Measurements from ENCODE around the gene ANO4.

ANO4 gene

GRCh38 chr12:100940503-100940902 lies 145.9 kb downstream of the ANO4 start:
- DNase-seq (ENCODE audit: low spot score in 2 of 2), result no peak
- H3K9me3 Mint-ChIP-seq, result peaks cover 5% of the 10 kb centered on the region
- no peaks in the 10 kb centered on the region for H3K27me3 Mint-ChIP-seq
- H3K4me3 Mint-ChIP-seq, result no peak overlapping the region
- H3K27ac Mint-ChIP-seq (ENCODE audit: low read depth), result no peak overlapping the region
- peaks cover 2% of the 10 kb centered on the region for H3K36me3 Mint-ChIP-seq (ENCODE audit: insufficient read depth)
- ATAC-seq (replicated peaks; ENCODE audit: extremely low read depth, poor library complexity, severe bottlenecking), result no peak
- no peaks in the 10 kb centered on the region for H3K4me1 Mint-ChIP-seq

- Mint-ChIP-seq H3K4me3 (no peak overlapping the region), H3K9me3 (peaks cover 8% of the 10 kb centered on the region), H3K4me1 (no peaks in the 10 kb centered on the region), H3K27ac (ENCODE audit: low read depth) (no peak overlapping the region), H3K27me3 (no peaks in the 10 kb centered on the region), H3K36me3 (ENCODE audit: insufficient read depth) (peaks cover 2% of the 10 kb centered on the region)
- DNase-seq (ENCODE audit: low spot score in 2 of 2) (no peak), ATAC-seq (replicated peaks; ENCODE audit: extremely low read depth, poor library complexity, severe bottlenecking) (no peak)
Observed at GRCh38 chr12:100942984-100943749, 148.6 kb downstream of the ANO4 start.

GRCh38 chr12:100951756-100952155 lies 157.2 kb downstream of the ANO4 start:
- Mint-ChIP-seq H3K9me3 (no peaks in the 10 kb centered on the region), H3K4me3 (no peak overlapping the region), H3K27ac (ENCODE audit: low read depth) (no peak overlapping the region), H3K27me3 (no peaks in the 10 kb centered on the region), H3K36me3 (ENCODE audit: insufficient read depth) (no peaks in the 10 kb centered on the region), H3K4me1 (no peaks in the 10 kb centered on the region)
- DNase-seq (ENCODE audit: low spot score in 2 of 2) (no peak), ATAC-seq (replicated peaks; ENCODE audit: extremely low read depth, poor library complexity, severe bottlenecking) (no peak)

GRCh38 chr12:100953217-100953616 lies 158.6 kb downstream of the ANO4 start:
- Mint-ChIP-seq H3K4me3 (no peak overlapping the region), H3K9me3 (no peaks in the 10 kb centered on the region), H3K4me1 (no peaks in the 10 kb centered on the region), H3K36me3 (ENCODE audit: insufficient read depth) (no peaks in the 10 kb centered on the region), H3K27ac (ENCODE audit: low read depth) (no peak overlapping the region), H3K27me3 (no peaks in the 10 kb centered on the region)
- ATAC-seq (replicated peaks; ENCODE audit: extremely low read depth, poor library complexity, severe bottlenecking), result no peak
- no peak for DNase-seq (ENCODE audit: low spot score in 2 of 2)

- ATAC-seq (replicated peaks; ENCODE audit: extremely low read depth, poor library complexity, severe bottlenecking) (no peak), DNase-seq (ENCODE audit: low spot score in 2 of 2) (no peak)
- H3K27ac Mint-ChIP-seq (ENCODE audit: low read depth), result no peak overlapping the region
- H3K4me3 Mint-ChIP-seq, result no peak overlapping the region
- no peaks in the 10 kb centered on the region for H3K27me3 Mint-ChIP-seq
- H3K9me3 Mint-ChIP-seq, result no peaks in the 10 kb centered on the region
- H3K36me3 Mint-ChIP-seq (ENCODE audit: insufficient read depth), result no peaks in the 10 kb centered on the region
- no peaks in the 10 kb centered on the region for H3K4me1 Mint-ChIP-seq
Observed at GRCh38 chr12:100953677-100954076, 159.1 kb downstream of the ANO4 start.

- Mint-ChIP-seq H3K36me3 (ENCODE audit: insufficient read depth) (no peaks in the 10 kb centered on the region), H3K27ac (ENCODE audit: low read depth) (no peak overlapping the region), H3K27me3 (no peaks in the 10 kb centered on the region), H3K4me3 (no peak overlapping the region), H3K9me3 (peaks cover 2% of the 10 kb centered on the region), H3K4me1 (no peaks in the 10 kb centered on the region)
- no peak for DNase-seq (ENCODE audit: low spot score in 2 of 2)
- ATAC-seq (replicated peaks; ENCODE audit: extremely low read depth, poor library complexity, severe bottlenecking), result no peak
Observed at GRCh38 chr12:100954118-100954517, 159.5 kb downstream of the ANO4 start.

- ATAC-seq (replicated peaks; ENCODE audit: extremely low read depth, poor library complexity, severe bottlenecking), result no peak
- Mint-ChIP-seq H3K27ac (ENCODE audit: low read depth) (no peak overlapping the region), H3K9me3 (peaks cover 6% of the 10 kb centered on the region), H3K36me3 (ENCODE audit: insufficient read depth) (no peaks in the 10 kb centered on the region), H3K4me3 (no peak overlapping the region), H3K27me3 (no peaks in the 10 kb centered on the region), H3K4me1 (no peaks in the 10 kb centered on the region)
- DNase-seq (ENCODE audit: low spot score in 2 of 2), result no peak
Observed at GRCh38 chr12:100955139-100955538, 160.6 kb downstream of the ANO4 start.

- Mint-ChIP-seq H3K36me3 (ENCODE audit: insufficient read depth) (no peaks in the 10 kb centered on the region), H3K27ac (ENCODE audit: low read depth) (no peak overlapping the region), H3K27me3 (no peaks in the 10 kb centered on the region), H3K4me3 (no peak overlapping the region), H3K9me3 (peaks cover 6% of the 10 kb centered on the region), H3K4me1 (no peaks in the 10 kb centered on the region)
- ATAC-seq (replicated peaks; ENCODE audit: extremely low read depth, poor library complexity, severe bottlenecking) (no peak), DNase-seq (ENCODE audit: low spot score in 2 of 2) (no peak)
Observed at GRCh38 chr12:100956311-100956852, 161.8 kb downstream of the ANO4 start.

- Mint-ChIP-seq H3K27ac (ENCODE audit: low read depth) (no peak overlapping the region), H3K9me3 (peaks cover 6% of the 10 kb centered on the region), H3K4me3 (no peak overlapping the region), H3K36me3 (ENCODE audit: insufficient read depth) (no peaks in the 10 kb centered on the region), H3K4me1 (no peaks in the 10 kb centered on the region), H3K27me3 (no peaks in the 10 kb centered on the region)
- no peak for ATAC-seq (replicated peaks; ENCODE audit: extremely low read depth, poor library complexity, severe bottlenecking)
- DNase-seq (ENCODE audit: low spot score in 2 of 2), result no peak
Observed at GRCh38 chr12:100959481-100959880, 164.9 kb downstream of the ANO4 start.

- Mint-ChIP-seq H3K27me3 (no peaks in the 10 kb centered on the region), H3K4me3 (no peak overlapping the region), H3K4me1 (no peaks in the 10 kb centered on the region), H3K27ac (ENCODE audit: low read depth) (no peak overlapping the region), H3K36me3 (ENCODE audit: insufficient read depth) (no peaks in the 10 kb centered on the region), H3K9me3 (peaks cover 6% of the 10 kb centered on the region)
- no peak for DNase-seq (ENCODE audit: low spot score in 2 of 2)
- ATAC-seq (replicated peaks; ENCODE audit: extremely low read depth, poor library complexity, severe bottlenecking), result no peak
Observed at GRCh38 chr12:100962086-100962712, 167.6 kb downstream of the ANO4 start.

- ATAC-seq (replicated peaks; ENCODE audit: extremely low read depth, poor library complexity, severe bottlenecking) (no peak), DNase-seq (ENCODE audit: low spot score in 2 of 2) (no peak)
- H3K4me1 Mint-ChIP-seq, result no peaks in the 10 kb centered on the region
Observed at GRCh38 chr12:100963381-100963780, 168.8 kb downstream of the ANO4 start.

GRCh38 chr12:100964028-100964427 lies 169.5 kb downstream of the ANO4 start:
- H3K9me3 Mint-ChIP-seq, result peaks cover 5% of the 10 kb centered on the region
- ATAC-seq (replicated peaks; ENCODE audit: extremely low read depth, poor library complexity, severe bottlenecking), result no peak
- no peak overlapping the region for H3K27ac Mint-ChIP-seq (ENCODE audit: low read depth)
- no peak for DNase-seq (ENCODE audit: low spot score in 2 of 2)
- H3K27me3 Mint-ChIP-seq, result no peaks in the 10 kb centered on the region
- H3K36me3 Mint-ChIP-seq (ENCODE audit: insufficient read depth), result no peaks in the 10 kb centered on the region
- H3K4me3 Mint-ChIP-seq, result no peak overlapping the region
- no peaks in the 10 kb centered on the region for H3K4me1 Mint-ChIP-seq

More at GRCh38 chr12:100963381-100963780, 168.8 kb downstream of the ANO4 start:
- Mint-ChIP-seq H3K4me3 (no peak overlapping the region), H3K27ac (ENCODE audit: low read depth) (no peak overlapping the region), H3K27me3 (no peaks in the 10 kb centered on the region), H3K36me3 (ENCODE audit: insufficient read depth) (no peaks in the 10 kb centered on the region), H3K9me3 (peaks cover 6% of the 10 kb centered on the region)

GRCh38 chr12:100967189-100967588 lies 172.6 kb downstream of the ANO4 start:
- Mint-ChIP-seq H3K9me3 (no peaks in the 10 kb centered on the region), H3K4me3 (no peak overlapping the region), H3K27ac (ENCODE audit: low read depth) (no peak overlapping the region), H3K4me1 (no peaks in the 10 kb centered on the region), H3K36me3 (ENCODE audit: insufficient read depth) (no peaks in the 10 kb centered on the region), H3K27me3 (no peaks in the 10 kb centered on the region)
- ATAC-seq (replicated peaks; ENCODE audit: extremely low read depth, poor library complexity, severe bottlenecking) (no peak), DNase-seq (ENCODE audit: low spot score in 2 of 2) (no peak)
